ENCODE data around the gene ABCC4. TPM values are rescaled to one million over a fixed set of nuclear protein-coding genes. Genes with fewer than 3 reads are reported as not detected.

ABCC4 gene
- total and polyA plus RNA-seq, 2 of the 13 experiments (the other 11 are each of a cell fraction or from before 2014, with no cell fraction given), result 4.2 to 11.3 TPM

DNA sequence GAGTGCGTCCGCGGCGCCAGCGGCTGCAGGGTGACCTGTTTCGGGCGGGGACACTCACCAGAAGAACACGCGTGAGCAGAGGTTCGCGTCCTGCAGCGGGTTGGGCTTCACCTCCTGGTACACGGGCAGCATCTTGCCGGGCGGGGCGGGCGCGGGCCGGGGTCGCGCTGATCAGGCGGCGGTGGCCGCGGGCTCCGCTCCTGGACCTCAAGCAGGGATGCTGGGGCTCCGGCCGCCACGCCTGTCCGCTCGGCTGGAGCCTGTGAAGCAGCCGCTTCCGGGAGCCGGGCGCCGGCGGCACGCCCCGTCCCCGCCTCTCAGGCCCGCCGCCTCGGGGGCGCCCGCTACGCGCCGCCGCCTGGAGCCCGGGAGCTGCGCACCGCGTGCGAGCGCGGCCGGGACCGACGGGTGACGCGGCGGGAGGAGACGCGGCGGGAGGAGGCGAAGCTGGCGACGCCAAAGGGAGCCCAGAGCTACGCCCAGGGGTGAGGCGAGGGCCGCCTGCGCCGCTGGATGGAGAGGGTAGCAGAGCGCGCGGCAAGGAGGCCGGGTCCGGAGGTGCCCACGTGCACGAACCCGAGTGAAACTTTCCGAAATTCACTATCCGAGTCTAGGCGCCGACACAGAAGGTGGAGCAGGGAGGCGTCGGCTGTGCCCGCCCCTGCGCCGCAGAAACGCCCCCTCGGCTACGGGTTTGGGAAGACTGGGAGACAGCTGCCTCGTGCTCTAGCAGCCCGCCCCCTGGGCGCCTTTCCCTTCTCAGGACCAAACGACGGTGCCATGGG lies at the start of gene ABCC4 (continued):
- TF ChIP-seq, protein P1, sequence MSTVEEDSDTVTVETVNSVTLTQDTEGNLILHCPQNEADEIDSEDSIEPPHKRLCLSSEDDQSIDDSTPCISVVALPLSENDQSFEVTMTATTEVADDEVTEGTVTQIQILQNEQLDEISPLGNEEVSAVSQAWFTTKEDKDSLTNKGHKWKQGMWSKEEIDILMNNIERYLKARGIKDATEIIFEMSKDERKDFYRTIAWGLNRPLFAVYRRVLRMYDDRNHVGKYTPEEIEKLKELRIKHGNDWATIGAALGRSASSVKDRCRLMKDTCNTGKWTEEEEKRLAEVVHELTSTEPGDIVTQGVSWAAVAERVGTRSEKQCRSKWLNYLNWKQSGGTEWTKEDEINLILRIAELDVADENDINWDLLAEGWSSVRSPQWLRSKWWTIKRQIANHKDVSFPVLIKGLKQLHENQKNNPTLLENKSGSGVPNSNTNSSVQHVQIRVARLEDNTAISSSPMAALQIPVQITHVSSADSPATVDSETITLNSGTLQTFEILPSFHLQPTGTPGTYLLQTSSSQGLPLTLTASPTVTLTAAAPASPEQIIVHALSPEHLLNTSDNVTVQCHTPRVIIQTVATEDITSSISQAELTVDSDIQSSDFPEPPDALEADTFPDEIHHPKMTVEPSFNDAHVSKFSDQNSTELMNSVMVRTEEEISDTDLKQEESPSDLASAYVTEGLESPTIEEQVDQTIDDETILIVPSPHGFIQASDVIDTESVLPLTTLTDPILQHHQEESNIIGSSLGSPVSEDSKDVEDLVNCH (CRISPR knock-in tag; IDR thresholded peaks at IDR 0.05), result no peak
- TF ChIP-seq, protein P2, sequence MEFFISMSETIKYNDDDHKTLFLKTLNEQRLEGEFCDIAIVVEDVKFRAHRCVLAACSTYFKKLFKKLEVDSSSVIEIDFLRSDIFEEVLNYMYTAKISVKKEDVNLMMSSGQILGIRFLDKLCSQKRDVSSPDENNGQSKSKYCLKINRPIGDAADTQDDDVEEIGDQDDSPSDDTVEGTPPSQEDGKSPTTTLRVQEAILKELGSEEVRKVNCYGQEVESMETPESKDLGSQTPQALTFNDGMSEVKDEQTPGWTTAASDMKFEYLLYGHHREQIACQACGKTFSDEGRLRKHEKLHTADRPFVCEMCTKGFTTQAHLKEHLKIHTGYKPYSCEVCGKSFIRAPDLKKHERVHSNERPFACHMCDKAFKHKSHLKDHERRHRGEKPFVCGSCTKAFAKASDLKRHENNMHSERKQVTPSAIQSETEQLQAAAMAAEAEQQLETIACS (CRISPR knock-in tag; IDR thresholded peaks at IDR 0.05), result no peak
- TF ChIP-seq GATAD2A (CRISPR knock-in tag; IDR thresholded peaks at IDR 0.05), result no peak
- peak; percentile 47; the same call in 1 of the 2 replicates for TF ChIP-seq TBX2 (CRISPR knock-in tag; IDR thresholded peaks at IDR 0.05; ENCODE audit: borderline replicate concordance)
- no peak for TF ChIP-seq ZNF556 (CRISPR knock-in tag; IDR thresholded peaks at IDR 0.05; ENCODE audit: borderline replicate concordance)
- TF ChIP-seq, protein P3, sequence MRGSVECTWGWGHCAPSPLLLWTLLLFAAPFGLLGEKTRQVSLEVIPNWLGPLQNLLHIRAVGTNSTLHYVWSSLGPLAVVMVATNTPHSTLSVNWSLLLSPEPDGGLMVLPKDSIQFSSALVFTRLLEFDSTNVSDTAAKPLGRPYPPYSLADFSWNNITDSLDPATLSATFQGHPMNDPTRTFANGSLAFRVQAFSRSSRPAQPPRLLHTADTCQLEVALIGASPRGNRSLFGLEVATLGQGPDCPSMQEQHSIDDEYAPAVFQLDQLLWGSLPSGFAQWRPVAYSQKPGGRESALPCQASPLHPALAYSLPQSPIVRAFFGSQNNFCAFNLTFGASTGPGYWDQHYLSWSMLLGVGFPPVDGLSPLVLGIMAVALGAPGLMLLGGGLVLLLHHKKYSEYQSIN (CRISPR knock-in tag; IDR thresholded peaks at IDR 0.05; ENCODE audit: borderline replicate concordance), result no peak
- TF ChIP-seq, protein P4, sequence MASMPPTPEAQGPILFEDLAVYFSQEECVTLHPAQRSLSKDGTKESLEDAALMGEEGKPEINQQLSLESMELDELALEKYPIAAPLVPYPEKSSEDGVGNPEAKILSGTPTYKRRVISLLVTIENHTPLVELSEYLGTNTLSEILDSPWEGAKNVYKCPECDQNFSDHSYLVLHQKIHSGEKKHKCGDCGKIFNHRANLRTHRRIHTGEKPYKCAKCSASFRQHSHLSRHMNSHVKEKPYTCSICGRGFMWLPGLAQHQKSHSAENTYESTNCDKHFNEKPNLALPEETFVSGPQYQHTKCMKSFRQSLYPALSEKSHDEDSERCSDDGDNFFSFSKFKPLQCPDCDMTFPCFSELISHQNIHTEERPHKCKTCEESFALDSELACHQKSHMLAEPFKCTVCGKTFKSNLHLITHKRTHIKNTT (CRISPR knock-in tag; IDR thresholded peaks at IDR 0.05), result no peak
- TF ChIP-seq, protein P5, sequence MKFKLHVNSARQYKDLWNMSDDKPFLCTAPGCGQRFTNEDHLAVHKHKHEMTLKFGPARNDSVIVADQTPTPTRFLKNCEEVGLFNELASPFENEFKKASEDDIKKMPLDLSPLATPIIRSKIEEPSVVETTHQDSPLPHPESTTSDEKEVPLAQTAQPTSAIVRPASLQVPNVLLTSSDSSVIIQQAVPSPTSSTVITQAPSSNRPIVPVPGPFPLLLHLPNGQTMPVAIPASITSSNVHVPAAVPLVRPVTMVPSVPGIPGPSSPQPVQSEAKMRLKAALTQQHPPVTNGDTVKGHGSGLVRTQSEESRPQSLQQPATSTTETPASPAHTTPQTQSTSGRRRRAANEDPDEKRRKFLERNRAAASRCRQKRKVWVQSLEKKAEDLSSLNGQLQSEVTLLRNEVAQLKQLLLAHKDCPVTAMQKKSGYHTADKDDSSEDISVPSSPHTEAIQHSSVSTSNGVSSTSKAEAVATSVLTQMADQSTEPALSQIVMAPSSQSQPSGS (CRISPR knock-in tag; IDR thresholded peaks at IDR 0.05), result no peak
- TF ChIP-seq ZNF468 (CRISPR knock-in tag; IDR thresholded peaks at IDR 0.05), result no peak
- no peak for TF ChIP-seq ZKSCAN5 (CRISPR knock-in tag; IDR thresholded peaks at IDR 0.05)
- no peak for TF ChIP-seq ZNF619 (CRISPR knock-in tag; IDR thresholded peaks at IDR 0.05)
- TF ChIP-seq ZNF562 (CRISPR knock-in tag; IDR thresholded peaks at IDR 0.05; ENCODE audit: borderline replicate concordance), result peak; percentile 86; the same call in 1 of the 2 replicates
- TF ChIP-seq, protein P6, sequence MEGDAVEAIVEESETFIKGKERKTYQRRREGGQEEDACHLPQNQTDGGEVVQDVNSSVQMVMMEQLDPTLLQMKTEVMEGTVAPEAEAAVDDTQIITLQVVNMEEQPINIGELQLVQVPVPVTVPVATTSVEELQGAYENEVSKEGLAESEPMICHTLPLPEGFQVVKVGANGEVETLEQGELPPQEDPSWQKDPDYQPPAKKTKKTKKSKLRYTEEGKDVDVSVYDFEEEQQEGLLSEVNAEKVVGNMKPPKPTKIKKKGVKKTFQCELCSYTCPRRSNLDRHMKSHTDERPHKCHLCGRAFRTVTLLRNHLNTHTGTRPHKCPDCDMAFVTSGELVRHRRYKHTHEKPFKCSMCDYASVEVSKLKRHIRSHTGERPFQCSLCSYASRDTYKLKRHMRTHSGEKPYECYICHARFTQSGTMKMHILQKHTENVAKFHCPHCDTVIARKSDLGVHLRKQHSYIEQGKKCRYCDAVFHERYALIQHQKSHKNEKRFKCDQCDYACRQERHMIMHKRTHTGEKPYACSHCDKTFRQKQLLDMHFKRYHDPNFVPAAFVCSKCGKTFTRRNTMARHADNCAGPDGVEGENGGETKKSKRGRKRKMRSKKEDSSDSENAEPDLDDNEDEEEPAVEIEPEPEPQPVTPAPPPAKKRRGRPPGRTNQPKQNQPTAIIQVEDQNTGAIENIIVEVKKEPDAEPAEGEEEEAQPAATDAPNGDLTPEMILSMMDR (CRISPR knock-in tag; IDR thresholded peaks at IDR 0.05), result no peak
- peak; percentile 80; the same call in 1 of the 2 replicates for TF ChIP-seq JDP2 (CRISPR knock-in tag; IDR thresholded peaks at IDR 0.05; ENCODE audit: borderline replicate concordance)
- no peak for TF ChIP-seq ZNF333 (CRISPR knock-in tag; IDR thresholded peaks at IDR 0.05; ENCODE audit: borderline replicate concordance)

All from HepG2 (cell line).